HG02885 (cell line): ENCODE results near the gene DIABLO.

Experiments used
- ATAC-seq: cut with Tn5 transposase; IDR thresholded peaks from one replicate; pipeline ENCODE4 v1.9.1; 2021; ENCODE audit warnings: mild to moderate bottlenecking; ENCODE audit not compliant: unreplicated experiment, poor library complexity

The DIABLO gene

DNA sequence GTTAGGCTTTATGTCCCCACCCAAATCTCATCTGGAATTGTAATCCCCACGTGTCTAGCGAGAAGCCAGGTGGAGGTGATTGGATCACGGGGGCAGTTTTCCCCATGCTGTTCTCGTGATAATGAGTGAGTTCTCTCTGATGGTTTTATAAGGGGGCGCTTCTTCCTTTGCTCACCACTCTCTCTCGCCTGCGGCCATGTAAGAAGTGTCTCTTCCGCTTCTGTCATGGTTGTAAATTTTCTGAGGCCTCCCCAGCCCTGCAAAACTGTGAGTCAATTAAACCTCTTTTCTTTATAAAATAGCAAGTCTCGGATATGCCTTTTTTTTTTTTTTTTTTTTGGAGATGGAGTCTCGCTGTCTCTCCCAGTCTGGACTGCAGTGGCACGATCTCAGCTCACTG is 65.1 kb downstream of the DIABLO start:
- no peak for ATAC-seq

DNA sequence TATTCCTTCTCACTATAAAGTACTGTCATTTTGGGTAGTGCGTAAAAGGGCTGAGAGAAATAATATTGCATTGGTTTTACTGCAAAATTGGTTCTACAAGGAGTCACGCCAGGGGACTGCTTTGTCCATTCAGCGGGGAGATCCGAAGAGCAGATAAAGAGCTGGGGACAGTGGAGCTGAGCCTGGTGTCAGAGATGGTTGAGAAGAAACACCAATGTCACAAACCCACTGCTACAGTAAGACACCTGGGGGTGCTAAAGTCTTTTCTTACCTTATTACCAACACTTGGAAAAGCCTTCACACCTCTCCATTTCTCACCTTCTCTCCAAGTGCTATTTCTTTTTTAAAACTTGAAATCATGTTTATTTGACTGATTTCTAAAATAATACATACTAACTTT is 66.0 kb downstream of the DIABLO start:
- ATAC-seq: no peak

DNA sequence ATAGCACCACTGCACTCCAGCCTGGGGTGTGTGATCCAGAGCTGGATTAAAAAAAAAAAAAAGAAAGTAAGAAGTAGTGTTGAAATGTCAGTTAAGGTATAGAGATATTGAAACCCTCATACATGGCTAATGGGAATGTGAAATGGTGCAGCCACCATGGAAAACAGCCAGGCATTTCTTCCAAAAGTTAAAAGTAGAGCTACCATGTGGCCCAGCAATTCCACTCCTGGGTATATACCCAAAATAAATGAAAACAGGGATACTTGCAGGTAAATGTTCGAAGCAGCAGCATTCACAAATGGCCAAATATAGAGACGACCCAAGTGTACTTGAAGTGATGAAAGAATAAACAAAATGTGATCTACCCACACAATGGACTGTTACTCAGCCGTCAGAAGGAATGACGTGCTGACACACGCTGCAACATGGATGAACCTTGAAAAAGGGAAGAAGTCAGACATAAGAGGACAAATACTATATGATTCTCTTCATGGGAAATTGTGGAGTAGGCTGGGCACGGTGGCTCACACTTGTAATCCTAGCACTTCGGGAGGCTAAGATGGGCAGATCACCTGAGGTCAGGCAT is 67.1 kb downstream of the DIABLO start:
- ATAC-seq: no peak
